Spleen (tissue), 7 donors: ENCODE results near the gene FCRL2.

ENCODE experiments used
- POLR2A ChIP-seq, 3 donors: fragments of 450-650 bp; IDR thresholded peaks; one replicate each; pipeline ENCODE4 v1.5.1; 2017; ENCODE audit warnings: antibody characterized with exemption in 3 of 3, mild to moderate bottlenecking in 1 of 3
- POLR2AphosphoS5 ChIP-seq, 3 donors: sonication (generic); formaldehyde crosslinking; IDR thresholded peaks; one replicate each; pipeline ENCODE4 v1.5.1; 2017; ENCODE audit warnings: antibody characterized with exemption in 3 of 3
- TF ChIP-seq, protein P1 (sequence below), 11 experiments: fragments of 200-600 bp in 7 of 11; fragments of 450-650 bp in 4 of 11; sonication (generic) in 4 of 11; IDR thresholded peaks in 8 of 11; conservative IDR thresholded peaks in 3 of 11; 1 replicate in 7 of 11; 2 replicates in 4 of 11; pipeline versions ENCODE4 v1.4.0 to v1.8.0; 2016 to 2021; ENCODE audit warnings: antibody characterized with exemption in 11 of 11, inconsistent platforms in 4 of 11, mild to moderate bottlenecking in 1 of 11
- donor health status: DM: no; HTN: no; CAD: no; lungs with moderate emphysema.
- donor health status: DM: no; HTN: no; CAD: no.
- donor health status: DM: no; HTN: no; CAD: no.

DNA sequence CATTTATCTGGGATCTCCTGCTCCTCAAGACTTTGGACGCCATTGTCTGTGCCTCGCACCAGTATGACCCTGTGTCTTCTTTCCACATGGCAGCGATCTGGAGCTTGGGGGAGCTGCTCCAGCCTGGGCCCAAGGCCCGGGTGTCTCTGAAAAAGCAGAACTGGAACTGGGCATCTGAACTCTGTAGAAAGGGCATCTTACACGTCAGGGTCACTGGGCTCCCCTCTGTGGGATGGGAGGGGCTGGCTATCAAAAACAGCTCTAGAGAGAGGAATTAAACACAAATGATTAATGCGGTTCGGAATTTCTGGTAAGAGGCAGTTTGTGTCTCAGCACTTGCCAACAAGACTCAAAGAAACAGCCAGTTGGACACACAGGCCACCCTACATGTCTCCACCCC lies 26.9 kb upstream of the FCRL2 start:
- TF ChIP-seq, protein P1, sequence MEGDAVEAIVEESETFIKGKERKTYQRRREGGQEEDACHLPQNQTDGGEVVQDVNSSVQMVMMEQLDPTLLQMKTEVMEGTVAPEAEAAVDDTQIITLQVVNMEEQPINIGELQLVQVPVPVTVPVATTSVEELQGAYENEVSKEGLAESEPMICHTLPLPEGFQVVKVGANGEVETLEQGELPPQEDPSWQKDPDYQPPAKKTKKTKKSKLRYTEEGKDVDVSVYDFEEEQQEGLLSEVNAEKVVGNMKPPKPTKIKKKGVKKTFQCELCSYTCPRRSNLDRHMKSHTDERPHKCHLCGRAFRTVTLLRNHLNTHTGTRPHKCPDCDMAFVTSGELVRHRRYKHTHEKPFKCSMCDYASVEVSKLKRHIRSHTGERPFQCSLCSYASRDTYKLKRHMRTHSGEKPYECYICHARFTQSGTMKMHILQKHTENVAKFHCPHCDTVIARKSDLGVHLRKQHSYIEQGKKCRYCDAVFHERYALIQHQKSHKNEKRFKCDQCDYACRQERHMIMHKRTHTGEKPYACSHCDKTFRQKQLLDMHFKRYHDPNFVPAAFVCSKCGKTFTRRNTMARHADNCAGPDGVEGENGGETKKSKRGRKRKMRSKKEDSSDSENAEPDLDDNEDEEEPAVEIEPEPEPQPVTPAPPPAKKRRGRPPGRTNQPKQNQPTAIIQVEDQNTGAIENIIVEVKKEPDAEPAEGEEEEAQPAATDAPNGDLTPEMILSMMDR (IDR thresholded peaks at IDR 0.05 in 8 of 11, conservative IDR thresholded peaks at IDR 0.05 in 3 of 11): no peak
- peak in 1 of 3 donors; percentile 36 for TF ChIP-seq POLR2AphosphoS5 (IDR thresholded peaks at IDR 0.05)
- TF ChIP-seq POLR2A (IDR thresholded peaks at IDR 0.05): no peak
